Activated CD4-positive, alpha-beta T cell treated with anti-CD3 and anti-CD28 coated beads for 36 hours (primary cell): ENCODE measurements around the gene MKNK1. TPM values are rescaled to one million over a fixed set of nuclear protein-coding genes. Genes with fewer than 3 reads are reported as not detected.
A peak's percentile ranks its signal among the peaks of the same experiment; 100 is the strongest.

Experiments
- ATAC-seq: fragments of 200-7000 bp; cut with Tn5 transposase; one replicate; pipeline ENCODE4 v1.10.0; 2021; ENCODE audit warnings: mild to moderate bottlenecking, moderate library complexity
- CTCF ChIA-PET: fragments of 350-600 bp; sonication (Branson Sonifier 250); formaldehyde crosslinking; loops from one replicate; lab custom pipeline; 2021; ENCODE audit warnings: antibody characterized with exemption; lab: Charles Lee
- POLR2A ChIA-PET: fragments of 350-600 bp; sonication (Branson Sonifier 250); formaldehyde crosslinking; loops from one replicate; lab custom pipeline; 2021; ENCODE audit warnings: antibody characterized with exemption, inconsistent platforms; lab: Charles Lee
- DNase-seq: peaks from one replicate; pipeline ENCODE4 v3.0.0-alpha.2; 2020
- H3K27ac Mint-ChIP-seq: one replicate; pipeline ENCODE4 v1.8.0; 2021; ENCODE audit warnings: mixed read lengths
- H3K27me3 Mint-ChIP-seq: one replicate; pipeline ENCODE4 v1.8.0; 2021; ENCODE audit warnings: mixed read lengths
- H3K36me3 Mint-ChIP-seq: one replicate; pipeline ENCODE4 v1.8.0; 2021; ENCODE audit warnings: low read depth, mixed read lengths
- H3K4me1 Mint-ChIP-seq: one replicate; pipeline ENCODE4 v1.8.0; 2021; ENCODE audit warnings: mixed read lengths
- H3K4me3 Mint-ChIP-seq: one replicate; pipeline ENCODE4 v1.8.0; 2021; ENCODE audit warnings: mild to moderate bottlenecking, moderate library complexity, mixed read lengths
- H3K9me3 Mint-ChIP-seq: one replicate; pipeline ENCODE4 v1.8.0; 2021; ENCODE audit warnings: low read depth, mixed read lengths
- intact Hi-C, 2 experiments: fragments of 100-400 bp; cut with DNase I in 1 of 2; cut with micrococcal nuclease in 1 of 2; formaldehyde crosslinking; loops; one replicate each; pipeline versions ENCODE4 v1.14.2 to v1.15.1; 2022 to 2024; cut with DNase I, micrococcal nuclease
- total RNA-seq, 2 experiments: library from RNA; stranded (reverse); gene quantifications; one replicate each; pipeline ENCODE4 v1.2.3, GENCODE V29; 2021

The MKNK1 gene
- total RNA-seq, 2 experiments from 2014 or later: 27.8 to 31.0 TPM

GRCh38 chr1:46558141-46558963 lies 45.7 kb downstream of the MKNK1 start:
- Mint-ChIP-seq H3K27ac (no peak overlapping the region), H3K27me3 (no peaks in the 10 kb centered on the region), H3K4me1 (no peaks in the 10 kb centered on the region), H3K36me3 (no peaks in the 10 kb centered on the region), H3K4me3 (no peak overlapping the region), H3K9me3 (no peaks in the 10 kb centered on the region)
- DNase-seq (no peak), ATAC-seq (no peak)
- intact Hi-C loops: no loop called here
- CTCF ChIA-PET: interaction anchor here (0.5 kb wide), 1 partner anchor 41 kb away, joined by 3 read pairs; no protein-coding TSS in a partner anchor
- POLR2A ChIA-PET: no interaction called here

GRCh38 chr1:46557403-46557802 lies 46.7 kb downstream of the MKNK1 start:
- Mint-ChIP-seq H3K27ac (no peak overlapping the region), H3K4me1 (no peaks in the 10 kb centered on the region), H3K36me3 (no peaks in the 10 kb centered on the region), H3K27me3 (no peaks in the 10 kb centered on the region), H3K4me3 (no peak overlapping the region), H3K9me3 (no peaks in the 10 kb centered on the region)
- DNase-seq (no peak), ATAC-seq (no peak)
- intact Hi-C loops: no loop called here
- CTCF ChIA-PET: no interaction called here
- POLR2A ChIA-PET: no interaction called here

- DNase-seq: no peak
- H3K4me1 Mint-ChIP-seq: no peaks in the 10 kb centered on the region
- no peak overlapping the region for H3K27ac Mint-ChIP-seq
- no peaks in the 10 kb centered on the region for H3K27me3 Mint-ChIP-seq
- POLR2A ChIA-PET: no interaction called here
- intact Hi-C loops: no loop called here
- H3K4me3 Mint-ChIP-seq: no peak overlapping the region
- CTCF ChIA-PET: no interaction called here
- H3K36me3 Mint-ChIP-seq: no peaks in the 10 kb centered on the region
- ATAC-seq: peak; percentile 30
- H3K9me3 Mint-ChIP-seq: no peaks in the 10 kb centered on the region
These were observed 47.2 kb downstream of the MKNK1 start for GRCh38 chr1:46556822-46557221.

GRCh38 chr1:46555826-46556619 lies 48.0 kb downstream of the MKNK1 start:
- intact Hi-C loops: no loop called here
- CTCF ChIA-PET: interaction anchor here (1.4 kb wide), 1 partner anchor 114 kb away, joined by 3 read pairs; no protein-coding TSS in a partner anchor
- H3K27ac Mint-ChIP-seq: no peak overlapping the region
- H3K4me1 Mint-ChIP-seq: no peaks in the 10 kb centered on the region
- H3K27me3 Mint-ChIP-seq: no peaks in the 10 kb centered on the region
- no peak for DNase-seq
- H3K4me3 Mint-ChIP-seq: no peak overlapping the region
- H3K9me3 Mint-ChIP-seq: no peaks in the 10 kb centered on the region
- no peaks in the 10 kb centered on the region for H3K36me3 Mint-ChIP-seq
- POLR2A ChIA-PET: no interaction called here
- ATAC-seq: no peak

GRCh38 chr1:46554597-46555381 lies 49.3 kb downstream of the MKNK1 start:
- Mint-ChIP-seq H3K27ac (no peak overlapping the region), H3K36me3 (no peaks in the 10 kb centered on the region), H3K9me3 (no peaks in the 10 kb centered on the region), H3K4me3 (no peak overlapping the region), H3K4me1 (peaks cover 3% of the 10 kb centered on the region), H3K27me3 (no peaks in the 10 kb centered on the region)
- no peak for DNase-seq
- POLR2A ChIA-PET: interaction anchor here (0.5 kb wide), 1 partner anchor 153 kb away, joined by 3 read pairs; no protein-coding TSS in a partner anchor
- intact Hi-C loops: no loop called here
- no peak for ATAC-seq
- CTCF ChIA-PET: interaction anchor here (0.6 to 1.4 kb wide), 3 partner anchors 113 to 124 kb away, joined by 3 to 4 read pairs (median 3); no protein-coding TSS in a partner anchor

- Mint-ChIP-seq H3K4me1 (peaks cover 9% of the 10 kb centered on the region), H3K36me3 (no peaks in the 10 kb centered on the region), H3K27me3 (no peaks in the 10 kb centered on the region), H3K27ac (no peak overlapping the region), H3K4me3 (no peak overlapping the region), H3K9me3 (no peaks in the 10 kb centered on the region)
- DNase-seq: no peak
- POLR2A ChIA-PET: no interaction called here
- intact Hi-C loops: no loop called here
- ATAC-seq: no peak
- CTCF ChIA-PET: no interaction called here
These were observed 49.9 kb downstream of the MKNK1 start for GRCh38 chr1:46554236-46554596.

GRCh38 chr1:46553506-46553905 lies 50.6 kb downstream of the MKNK1 start:
- no peak for DNase-seq
- ATAC-seq: no peak
- no peaks in the 10 kb centered on the region for H3K9me3 Mint-ChIP-seq
- POLR2A ChIA-PET: no interaction called here
- H3K27me3 Mint-ChIP-seq: no peaks in the 10 kb centered on the region
- CTCF ChIA-PET: no interaction called here
- no peak overlapping the region for H3K4me3 Mint-ChIP-seq
- intact Hi-C loops: no loop called here
- H3K36me3 Mint-ChIP-seq: no peaks in the 10 kb centered on the region
- peaks cover 9% of the 10 kb centered on the region for H3K4me1 Mint-ChIP-seq
- no peak overlapping the region for H3K27ac Mint-ChIP-seq

GRCh38 chr1:46552357-46553237 lies 51.5 kb downstream of the MKNK1 start:
- no peak overlapping the region for H3K27ac Mint-ChIP-seq
- H3K4me3 Mint-ChIP-seq: no peak overlapping the region
- peaks cover 9% of the 10 kb centered on the region for H3K4me1 Mint-ChIP-seq
- DNase-seq: no peak
- ATAC-seq: no peak
- no peaks in the 10 kb centered on the region for H3K36me3 Mint-ChIP-seq
- no peaks in the 10 kb centered on the region for H3K9me3 Mint-ChIP-seq
- intact Hi-C loops: no loop called here
- POLR2A ChIA-PET: no interaction called here
- H3K27me3 Mint-ChIP-seq: no peaks in the 10 kb centered on the region
- CTCF ChIA-PET: interaction anchor here (1.0 kb wide), 1 partner anchor 12 kb away, joined by 4 read pairs; no protein-coding TSS in a partner anchor

GRCh38 chr1:46551597-46552095 lies 52.4 kb downstream of the MKNK1 start, which contains the start of gene KNCN:
KNCN (minus strand) TSS chr1:46551647; CDS start chr1:46551215, 432 bp downstream.
- Mint-ChIP-seq H3K4me3 (no peak within 1 kb of the TSS), H3K27ac (no peak within 1 kb of the TSS), H3K4me1 (peaks cover 9% of the 10 kb centered on the region), H3K36me3 (no peaks in the 10 kb centered on the region), H3K27me3 (peaks cover 2% of the 10 kb centered on the region), H3K9me3 (no peaks in the 10 kb centered on the region)
- intact Hi-C loops: no loop called here
- ChIA-PET POLR2A (interaction anchor here (0.6 kb wide), 1 partner anchor 249 kb away, joined by 4 read pairs; no protein-coding TSS in a partner anchor), CTCF (interaction anchor here (1.0 to 1.5 kb wide), 2 partner anchors 13 to 75 kb away, joined by 3 to 4 read pairs; no protein-coding TSS in a partner anchor)
- DNase-seq (no peak), ATAC-seq (no peak)

- ATAC-seq (no peak), DNase-seq (no peak)
- no peak overlapping the region for H3K27ac Mint-ChIP-seq
- H3K9me3 Mint-ChIP-seq: no peaks in the 10 kb centered on the region
- no peaks in the 10 kb centered on the region for H3K36me3 Mint-ChIP-seq
- ChIA-PET CTCF (interaction anchor here (0.6 to 1.5 kb wide), 4 partner anchors 16 to 1983 kb away, joined by 3 to 5 read pairs (median 4); no protein-coding TSS in a partner anchor), POLR2A (no interaction called here)
- H3K4me1 Mint-ChIP-seq: peaks cover 9% of the 10 kb centered on the region
- no peak overlapping the region for H3K4me3 Mint-ChIP-seq
- H3K27me3 Mint-ChIP-seq: peaks cover 8% of the 10 kb centered on the region
- intact Hi-C loops: no loop called here
These were observed 53.3 kb downstream of the MKNK1 start for GRCh38 chr1:46550751-46551231.
